HG03571 (cell line): ENCODE measurements around the gene ACHE.

Experiments
- ATAC-seq: cut with Tn5 transposase; IDR thresholded peaks from one replicate; pipeline ENCODE4 v1.9.1; 2021; ENCODE audit not compliant: unreplicated experiment

The ACHE gene

GRCh38 chr7:100886142-100886935 lies 9.3 kb downstream of the ACHE start:
- no peak for ATAC-seq

GRCh38 chr7:100885440-100886141 lies 10.1 kb downstream of the ACHE start:
- no peak for ATAC-seq

GRCh38 chr7:100884736-100885439 lies 10.8 kb downstream of the ACHE start:
- ATAC-seq, result no peak

GRCh38 chr7:100882785-100883526 lies 12.7 kb downstream of the ACHE start:
- ATAC-seq, result no peak

- ATAC-seq, result no peak
These were observed 13.5 kb downstream of the ACHE start for GRCh38 chr7:100882201-100882600.

- ATAC-seq, result no peak
These were observed 14.6 kb downstream of the ACHE start for GRCh38 chr7:100881136-100881535.

- ATAC-seq, result no peak
These were observed 15.0 kb downstream of the ACHE start for GRCh38 chr7:100880645-100881044.

GRCh38 chr7:100879685-100880261 lies 15.9 kb downstream of the ACHE start:
- ATAC-seq, result no peak

GRCh38 chr7:100878685-100879084 lies 17.0 kb downstream of the ACHE start:
- no peak for ATAC-seq

GRCh38 chr7:100878013-100878412 lies 17.7 kb downstream of the ACHE start:
- ATAC-seq, result no peak

GRCh38 chr7:100875356-100875751 lies 20.3 kb downstream of the ACHE start:
- peak; percentile 30 for ATAC-seq

- peak; percentile 82 for ATAC-seq
These were observed 20.9 kb downstream of the ACHE start, which contains the start of gene SRRT for GRCh38 chr7:100874577-100875355. TSS of gene SRRT (plus strand) at chr7:100875103. CDS start at chr7:100875591, 488 bp downstream.

- no peak for ATAC-seq
These were observed 21.4 kb downstream of the ACHE start for GRCh38 chr7:100874300-100874576.

GRCh38 chr7:100873599-100874299 lies 21.9 kb downstream of the ACHE start:
- no peak for ATAC-seq

- no peak for ATAC-seq
These were observed 27.8 kb downstream of the ACHE start for GRCh38 chr7:100867776-100868485.

GRCh38 chr7:100867040-100867775 lies 28.5 kb downstream of the ACHE start, which contains the start of gene TRIP6:
TSS of gene TRIP6 (plus strand) at chr7:100867387. CDS start at chr7:100867498, 111 bp downstream.
- no peak for ATAC-seq

- no peak for ATAC-seq
These were observed 29.0 kb downstream of the ACHE start for GRCh38 chr7:100866729-100867039.
